Parathyroid adenoma (tissue), 2 donors: ENCODE data around the gene SRSF1.

ENCODE experiments used
- H2AFZ ChIP-seq: fragments of 300-600 bp; sonication (generic); one replicate; pipeline ENCODE4 v1.7.0; 2017; ENCODE audit warnings: antibody characterized with exemption, mild to moderate bottlenecking
- H3K27ac ChIP-seq: fragments of 300-600 bp; sonication (generic); one replicate; pipeline ENCODE4 v1.7.0; 2017
- H3K27me3 ChIP-seq: fragments of 300-600 bp; sonication (generic); one replicate; pipeline ENCODE4 v1.7.0; 2017; ENCODE audit warnings: low read length; ENCODE audit not compliant: control insufficient read depth, insufficient read depth
- H3K36me3 ChIP-seq: fragments of 300-600 bp; sonication (generic); one replicate; pipeline ENCODE4 v1.7.0; 2017; ENCODE audit warnings: low read length; ENCODE audit not compliant: control insufficient read depth, insufficient read depth
- H3K4me1 ChIP-seq: fragments of 300-600 bp; sonication (generic); one replicate; pipeline ENCODE4 v1.7.0; 2017; ENCODE audit warnings: control low read depth
- H3K4me2 ChIP-seq: fragments of 300-600 bp; sonication (generic); one replicate; pipeline ENCODE4 v1.7.0; 2017; ENCODE audit warnings: low read length
- H3K4me3 ChIP-seq: fragments of 300-600 bp; sonication (generic); one replicate; pipeline ENCODE4 v1.7.0; 2017; ENCODE audit warnings: low read depth, low read length
- H3K79me2 ChIP-seq: fragments of 300-600 bp; sonication (generic); one replicate; pipeline ENCODE4 v1.7.0; 2017; ENCODE audit warnings: control low read depth
- H3K9ac ChIP-seq: fragments of 300-600 bp; sonication (generic); one replicate; pipeline ENCODE4 v1.7.0; 2017; ENCODE audit warnings: mild to moderate bottlenecking
- H3K9me3 ChIP-seq: fragments of 300-600 bp; sonication (generic); one replicate; pipeline ENCODE4 v1.7.0; 2017; ENCODE audit warnings: low read length; ENCODE audit not compliant: control insufficient read depth
- TF ChIP-seq, protein P1 (sequence below): fragments of 300-600 bp; sonication (generic); IDR thresholded peaks from one replicate; pipeline ENCODE4 v1.7.0; 2017; ENCODE audit warnings: antibody characterized with exemption, mild to moderate bottlenecking
- donor health status: primary hyperparathyroidism.

The SRSF1 gene

DNA sequence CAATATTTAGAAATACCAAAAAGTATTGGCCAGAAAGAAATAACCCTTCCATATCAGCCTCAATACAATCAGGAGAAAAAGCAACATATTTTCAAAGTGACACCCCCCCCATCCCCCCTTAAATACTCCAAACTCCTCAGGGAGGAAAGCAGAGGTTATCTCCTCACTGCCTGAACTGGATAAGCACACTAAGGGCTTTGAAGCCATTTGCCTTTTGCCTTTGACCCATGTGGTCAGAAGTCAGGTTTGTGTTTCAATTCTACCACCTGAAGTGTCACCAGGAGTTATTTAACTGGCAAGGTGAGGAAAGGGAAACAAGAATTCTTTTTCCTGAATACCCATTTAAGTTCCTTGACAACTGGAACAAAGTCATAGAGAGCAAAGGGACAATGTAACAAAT, 15.5 kb downstream of the SRSF1 start:
- Histone ChIP-seq H3K4me2 (no peak overlapping the region), H3K9me3 (no peaks in the 10 kb centered on the region), H3K4me3 (no peak overlapping the region), H3K36me3 (no peaks in the 10 kb centered on the region), H3K4me1 (peaks cover 2% of the 10 kb centered on the region), H3K27me3 (no peaks in the 10 kb centered on the region), H3K79me2 (peaks cover 3% of the 10 kb centered on the region), H3K27ac (no peak overlapping the region), H2AFZ (no peak overlapping the region), H3K9ac (no peak overlapping the region)
- TF ChIP-seq, protein P1, sequence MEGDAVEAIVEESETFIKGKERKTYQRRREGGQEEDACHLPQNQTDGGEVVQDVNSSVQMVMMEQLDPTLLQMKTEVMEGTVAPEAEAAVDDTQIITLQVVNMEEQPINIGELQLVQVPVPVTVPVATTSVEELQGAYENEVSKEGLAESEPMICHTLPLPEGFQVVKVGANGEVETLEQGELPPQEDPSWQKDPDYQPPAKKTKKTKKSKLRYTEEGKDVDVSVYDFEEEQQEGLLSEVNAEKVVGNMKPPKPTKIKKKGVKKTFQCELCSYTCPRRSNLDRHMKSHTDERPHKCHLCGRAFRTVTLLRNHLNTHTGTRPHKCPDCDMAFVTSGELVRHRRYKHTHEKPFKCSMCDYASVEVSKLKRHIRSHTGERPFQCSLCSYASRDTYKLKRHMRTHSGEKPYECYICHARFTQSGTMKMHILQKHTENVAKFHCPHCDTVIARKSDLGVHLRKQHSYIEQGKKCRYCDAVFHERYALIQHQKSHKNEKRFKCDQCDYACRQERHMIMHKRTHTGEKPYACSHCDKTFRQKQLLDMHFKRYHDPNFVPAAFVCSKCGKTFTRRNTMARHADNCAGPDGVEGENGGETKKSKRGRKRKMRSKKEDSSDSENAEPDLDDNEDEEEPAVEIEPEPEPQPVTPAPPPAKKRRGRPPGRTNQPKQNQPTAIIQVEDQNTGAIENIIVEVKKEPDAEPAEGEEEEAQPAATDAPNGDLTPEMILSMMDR = no peak

DNA sequence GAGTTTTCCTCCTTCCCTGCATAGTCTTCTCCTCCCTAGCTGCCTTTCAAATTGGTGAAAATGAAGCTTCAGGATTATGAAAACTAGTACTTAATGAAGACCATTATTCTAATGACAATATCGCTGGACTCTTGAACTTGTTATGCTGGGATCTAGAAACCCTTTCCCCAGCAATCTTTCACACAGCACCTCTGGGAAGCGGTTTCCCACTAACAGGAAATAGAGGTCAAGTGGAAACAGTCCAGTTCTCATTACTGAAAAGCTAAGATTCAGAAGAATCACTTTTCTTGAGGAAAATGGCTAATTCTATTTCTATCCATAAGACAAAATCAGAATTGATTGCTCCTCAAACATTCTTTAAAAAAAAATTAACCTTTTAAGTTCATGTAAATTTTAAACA, 17.0 kb downstream of the SRSF1 start:
- H3K27me3 ChIP-seq = no peaks in the 10 kb centered on the region
- no peaks in the 10 kb centered on the region for H3K36me3 ChIP-seq
- no peak overlapping the region for H2AFZ ChIP-seq
- no peak overlapping the region for H3K4me3 ChIP-seq
- no peak overlapping the region for H3K4me2 ChIP-seq
- peaks cover 12% of the 10 kb centered on the region for H3K79me2 ChIP-seq
- peak overlapping the region; percentile 88 for H3K27ac ChIP-seq
- TF ChIP-seq, protein P1 = no peak
- no peaks in the 10 kb centered on the region for H3K9me3 ChIP-seq
- H3K9ac ChIP-seq = no peak overlapping the region
- peaks cover 5% of the 10 kb centered on the region for H3K4me1 ChIP-seq

DNA sequence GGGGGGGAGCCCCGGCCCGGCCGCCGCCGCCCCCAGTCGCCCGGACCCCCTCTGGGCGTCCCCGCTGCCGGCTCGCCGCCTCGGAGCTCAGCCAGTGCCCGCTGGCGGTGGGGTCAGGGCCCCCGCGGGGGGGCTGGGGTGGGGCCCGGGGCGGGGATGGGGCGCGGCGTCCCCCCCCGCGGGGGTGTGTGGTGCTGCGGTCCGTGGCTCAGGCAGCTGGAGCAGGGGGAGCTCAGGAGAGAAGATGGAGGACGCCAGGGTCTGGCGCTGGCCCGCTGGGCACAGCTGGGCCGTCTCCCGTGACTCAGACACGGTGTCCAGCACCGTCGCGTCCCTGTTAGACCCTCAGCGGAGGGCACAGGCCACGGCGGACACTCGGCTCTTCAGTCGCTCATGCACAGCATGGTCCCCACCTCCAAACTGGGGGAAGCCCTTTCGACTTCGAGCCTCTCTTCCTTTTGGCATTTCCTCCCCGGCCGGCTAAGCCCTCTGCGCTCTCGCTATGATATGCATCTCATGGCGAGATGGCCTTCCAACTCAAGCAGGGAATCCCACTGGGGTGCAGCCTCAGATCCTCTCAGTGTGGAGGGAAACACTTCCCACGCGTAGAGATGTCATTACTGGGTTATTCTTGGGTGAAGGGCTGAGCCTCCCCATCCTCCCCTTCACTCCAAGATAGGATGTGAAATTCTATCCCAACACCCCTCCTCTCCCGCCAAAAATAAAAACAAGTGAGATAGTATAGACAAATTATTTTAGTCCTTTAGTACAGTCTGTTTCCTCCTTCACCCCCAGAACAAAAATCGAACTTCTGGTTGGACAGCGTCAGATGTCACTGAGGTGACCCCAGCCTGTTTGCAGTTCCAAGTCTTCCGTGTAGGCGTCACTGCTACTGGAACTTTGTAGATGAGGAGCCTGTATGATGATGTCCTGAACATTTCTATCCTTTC, 18.5 kb downstream of the SRSF1 start:
- peak overlapping the region; percentile 88 for H3K27ac ChIP-seq
- H3K36me3 ChIP-seq = no peaks in the 10 kb centered on the region
- no peaks in the 10 kb centered on the region for H3K27me3 ChIP-seq
- H3K9ac ChIP-seq = peak overlapping the region; percentile 30
- TF ChIP-seq, protein P1 = no peak
- H3K4me2 ChIP-seq = peak overlapping the region; percentile 81
- H3K4me3 ChIP-seq = peak overlapping the region; percentile 67
- H2AFZ ChIP-seq = peak overlapping the region; percentile 90
- peaks cover 14% of the 10 kb centered on the region for H3K79me2 ChIP-seq
- H3K4me1 ChIP-seq = peaks cover 11% of the 10 kb centered on the region
- no peaks in the 10 kb centered on the region for H3K9me3 ChIP-seq

DNA sequence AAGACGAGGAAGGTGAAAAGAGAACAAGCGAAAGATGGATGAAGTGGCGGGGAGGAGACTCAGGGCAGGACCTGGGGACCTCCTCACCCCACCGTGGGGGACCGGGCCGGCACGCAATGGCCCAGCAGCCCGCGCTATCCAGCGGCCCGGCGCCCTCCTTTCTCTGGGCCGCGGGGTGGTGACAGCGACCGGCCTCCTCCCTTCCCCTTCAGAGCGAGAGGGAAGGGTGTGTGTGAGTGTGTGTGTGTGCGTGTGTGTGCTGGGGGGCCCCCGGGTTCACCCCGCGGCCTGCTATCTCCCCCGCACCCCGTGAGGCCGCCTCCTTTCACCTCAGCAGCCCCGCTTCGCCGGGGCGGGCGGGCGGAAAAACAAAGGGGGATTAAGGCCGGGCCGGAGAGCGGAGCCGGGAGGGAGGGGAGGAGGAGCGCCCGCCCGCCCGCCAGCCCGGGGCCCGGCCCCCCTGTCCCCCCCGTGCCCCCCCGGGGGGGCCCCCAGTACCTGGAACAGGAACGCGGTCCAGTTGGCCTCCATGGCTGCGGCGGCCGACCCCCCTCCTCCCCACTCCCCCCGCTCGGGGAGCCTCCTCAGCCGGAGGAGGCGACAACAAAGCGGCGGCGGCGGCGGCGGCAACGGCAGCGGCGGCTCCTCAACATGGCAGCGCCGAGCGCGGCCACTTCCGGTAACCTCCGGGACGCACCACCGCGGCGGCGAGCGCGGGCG, 19.3 kb downstream of the SRSF1 start, which contains the start of gene VEZF1:
VEZF1 (minus strand) TSS at position 674 of the 720 bp plus-strand sequence; CDS start at position 531, 143 bp downstream.
- Histone ChIP-seq H3K4me1 (peaks cover 13% of the 10 kb centered on the region), H3K79me2 (peaks cover 23% of the 10 kb centered on the region)

More for the DNA sequence above, 19.3 kb downstream of the SRSF1 start, which contains the start of gene VEZF1:
- H3K4me3 ChIP-seq = peak within 1 kb of the TSS; percentile 77
- H3K4me2 ChIP-seq = peak within 1 kb of the TSS; percentile 97
- peak within 1 kb of the TSS; percentile 90 for H2AFZ ChIP-seq
- TF ChIP-seq, protein P1 = no peak
- peak within 1 kb of the TSS; percentile 56 for H3K9ac ChIP-seq
- no peaks in the 10 kb centered on the region for H3K27me3 ChIP-seq
- H3K36me3 ChIP-seq = no peaks in the 10 kb centered on the region
- H3K9me3 ChIP-seq = no peaks in the 10 kb centered on the region
- H3K27ac ChIP-seq = peak within 1 kb of the TSS; percentile 88
